HuH-7 (cell line): ENCODE data around the gene CDKN2B.
A peak's percentile ranks its signal among the peaks of the same experiment; 100 is the strongest.

ENCODE experiments used
- DNase-seq: peaks from one replicate; pipeline ENCODE4 v3.0.0; 2011; ENCODE audit warnings: low spot score

The CDKN2B gene

GRCh38 chr9:22033012-22033630 lies 24.0 kb upstream of the CDKN2B start:
- DNase-seq: no peak

GRCh38 chr9:22031655-22032411 lies 22.7 kb upstream of the CDKN2B start:
- no peak for DNase-seq

- DNase-seq: no peak
Observed at GRCh38 chr9:22030101-22030598, 21.0 kb upstream of the CDKN2B start.

- no peak for DNase-seq
Observed at GRCh38 chr9:22029231-22029630, 20.1 kb upstream of the CDKN2B start.

GRCh38 chr9:22028394-22028793 lies 19.3 kb upstream of the CDKN2B start:
- DNase-seq: no peak

- no peak for DNase-seq
Observed at GRCh38 chr9:22026696-22027095, 17.6 kb upstream of the CDKN2B start.

GRCh38 chr9:22022396-22022795 lies 13.3 kb upstream of the CDKN2B start:
- DNase-seq: no peak

GRCh38 chr9:22010866-22011625 lies 1.9 kb upstream of the CDKN2B start:
- DNase-seq: no peak

GRCh38 chr9:22009506-22009867 lies 382 bp upstream of the CDKN2B start:
- no peak for DNase-seq

- no peak for DNase-seq
Observed at GRCh38 chr9:22008384-22008716, 755 bp downstream of the CDKN2B start.

- no peak for DNase-seq
Observed at GRCh38 chr9:22005702-22006606, 3.2 kb downstream of the CDKN2B start.

GRCh38 chr9:22005021-22005701 lies 3.9 kb downstream of the CDKN2B start:
- DNase-seq: no peak

GRCh38 chr9:22002038-22002437 lies 7.1 kb downstream of the CDKN2B start:
- no peak for DNase-seq

GRCh38 chr9:21998026-21998425 lies 11.1 kb downstream of the CDKN2B start:
- no peak for DNase-seq

- DNase-seq: no peak
Observed at GRCh38 chr9:21997480-21997879, 11.6 kb downstream of the CDKN2B start.

- DNase-seq: no peak
Observed at GRCh38 chr9:21996858-21997257, 12.2 kb downstream of the CDKN2B start.

GRCh38 chr9:21996438-21996837 lies 12.7 kb downstream of the CDKN2B start:
- no peak for DNase-seq

- DNase-seq: no peak
Observed at GRCh38 chr9:21995666-21996398, 13.3 kb downstream of the CDKN2B start.

GRCh38 chr9:21995006-21995665 lies 14.0 kb downstream of the CDKN2B start:
- peak; percentile 41 for DNase-seq

- DNase-seq: peak; percentile 74
Observed at GRCh38 chr9:21994556-21995005, 14.5 kb downstream of the CDKN2B start, which contains the start of gene CDKN2B-AS1. TSS of gene CDKN2B-AS1 (plus strand) at chr9:21994791.
